BLaER1 treated with 17β-estradiol and CSF1 and Interleukin-3, amounts not matched to agents 10 nM and 100 nM (cell line): ENCODE measurements around the gene PDE6A.

ENCODE experiments used
- H3K27ac ChIP-seq, 11 experiments: shearing (Covaris generic); formaldehyde crosslinking; 2 replicates each; pipeline ENCODE4 v1.8.1; 2022
- H3K27me3 ChIP-seq, 11 experiments: shearing (Covaris generic); formaldehyde crosslinking; 2 replicates each; pipeline ENCODE4 v1.8.1; 2022
- H3K36me3 ChIP-seq, 11 experiments: shearing (Covaris generic); formaldehyde crosslinking; 2 replicates each; pipeline ENCODE4 v1.8.1; 2022
- H3K4me1 ChIP-seq, 10 experiments: shearing (Covaris generic); formaldehyde crosslinking; 2 replicates each; pipeline ENCODE4 v1.8.1; 2022
- H3K4me2 ChIP-seq, 11 experiments: shearing (Covaris generic); formaldehyde crosslinking; 2 replicates each; pipeline ENCODE4 v1.8.1; 2022
- H3K4me3 ChIP-seq, 10 experiments: shearing (Covaris generic); formaldehyde crosslinking; 2 replicates each; pipeline ENCODE4 v1.8.1; 2022
- H3K9ac ChIP-seq, 11 experiments: shearing (Covaris generic); formaldehyde crosslinking; 2 replicates each; pipeline ENCODE4 v1.8.1; 2022
- H3K9me3 ChIP-seq, 11 experiments: shearing (Covaris generic); formaldehyde crosslinking; replicated peaks in 1 of 11; 2 replicates each; pipeline ENCODE4 v1.8.1; 2022
- H4K20me1 ChIP-seq, 11 experiments: shearing (Covaris generic); formaldehyde crosslinking; 2 replicates each; pipeline ENCODE4 v1.8.1; 2022
- Cebpa-rat ChIP-seq, 11 experiments: shearing (Covaris generic); IDR thresholded peaks; 2 replicates each; pipeline ENCODE4 v1.8.1; 2022

Gene PDE6A

DNA sequence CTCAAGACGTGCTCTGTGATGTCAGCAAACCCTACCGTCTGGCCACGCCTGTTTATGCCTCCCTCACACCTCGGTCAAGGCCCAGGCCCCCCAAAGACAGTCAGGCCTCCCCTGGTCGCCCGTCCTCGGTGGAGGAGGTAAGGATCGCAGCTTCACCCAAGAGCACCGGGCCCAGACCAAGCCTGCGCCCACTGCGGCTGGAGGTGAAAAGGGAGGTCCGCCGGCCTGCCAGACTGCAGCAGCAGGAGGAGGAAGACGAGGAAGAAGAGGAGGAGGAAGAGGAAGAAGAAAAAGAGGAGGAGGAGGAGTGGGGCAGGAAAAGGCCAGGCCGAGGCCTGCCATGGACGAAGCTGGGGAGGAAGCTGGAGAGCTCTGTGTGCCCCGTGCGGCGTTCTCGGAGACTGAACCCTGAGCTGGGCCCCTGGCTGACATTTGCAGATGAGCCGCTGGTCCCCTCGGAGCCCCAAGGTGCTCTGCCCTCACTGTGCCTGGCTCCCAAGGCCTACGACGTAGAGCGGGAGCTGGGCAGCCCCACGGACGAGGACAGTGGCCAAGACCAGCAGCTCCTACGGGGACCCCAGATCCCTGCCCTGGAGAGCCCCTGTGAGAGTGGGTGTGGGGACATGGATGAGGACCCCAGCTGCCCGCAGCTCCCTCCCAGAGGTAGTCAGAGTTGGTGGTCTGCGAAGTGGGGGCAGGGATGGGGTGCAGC is 111.3 kb downstream of the PDE6A start:
- H3K36me3 ChIP-seq = peaks cover 51 to 92% (median 79%) of the 10 kb centered on the region in 11 experiments
- no peak for TF ChIP-seq Cebpa-rat (IDR thresholded peaks at IDR 0.05)
- H3K9ac ChIP-seq = no peak overlapping the region

GRCh38 chr5:149832636-149833035 is 112.0 kb downstream of the PDE6A start:
- Histone ChIP-seq H3K27me3 (no peaks in the 10 kb centered on the region), H3K4me3 (no peak overlapping the region), H3K9ac (no peak overlapping the region), H4K20me1 (peaks cover 0 to 84% (median 16%) of the 10 kb centered on the region in 11 experiments; a peak in 12 of 22 replicates), H3K4me2 (no peak overlapping the region), H3K9me3 (no peaks in the 10 kb centered on the region), H3K27ac (no peak overlapping the region), H3K4me1 (peaks cover 0 to 29% (median 13%) of the 10 kb centered on the region in 10 experiments; a peak in 10 of 20 replicates), H3K36me3 (peaks cover 57 to 95% (median 81%) of the 10 kb centered on the region in 11 experiments)
- no peak for TF ChIP-seq Cebpa-rat (IDR thresholded peaks at IDR 0.05)

More for the DNA sequence above, 111.3 kb downstream of the PDE6A start:
- Histone ChIP-seq H3K9me3 (no peaks in the 10 kb centered on the region), H3K27ac (no peak overlapping the region), H3K4me1 (peaks cover 0 to 26% (median 13%) of the 10 kb centered on the region in 10 experiments; a peak in 10 of 20 replicates), H3K27me3 (no peaks in the 10 kb centered on the region), H4K20me1 (peaks cover 0 to 81% (median 13%) of the 10 kb centered on the region in 11 experiments; a peak in 12 of 22 replicates), H3K4me3 (no peak overlapping the region), H3K4me2 (no peak overlapping the region)

DNA sequence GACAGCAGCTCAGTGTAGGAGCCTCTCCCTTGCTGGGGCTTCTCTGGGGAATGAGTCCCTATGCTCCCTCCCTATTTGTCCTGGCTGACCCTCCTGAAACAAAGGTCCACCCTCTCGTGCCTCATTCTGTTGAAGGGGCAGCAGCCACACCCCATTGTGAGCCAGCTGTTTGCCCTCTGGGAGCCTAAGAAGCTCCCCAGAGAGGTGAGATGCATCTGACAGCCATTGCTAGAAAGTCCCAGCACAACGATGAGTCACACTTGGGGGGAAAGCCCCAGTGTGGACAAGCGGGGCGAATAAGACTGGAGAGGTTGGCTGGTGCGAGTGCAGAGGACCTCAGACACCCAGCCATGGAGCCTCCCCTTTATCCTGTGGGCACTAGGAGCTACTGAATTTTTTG is 113.1 kb downstream of the PDE6A start:
- Histone ChIP-seq H3K4me2 (peak overlapping the region in 3 of 11 experiments; percentile 2 to 5 (median 2); a peak in 1 of 22 replicates), H3K4me1 (peaks cover 0 to 24% (median 10%) of the 10 kb centered on the region in 10 experiments; a peak in 10 of 20 replicates), H3K4me3 (no peak overlapping the region), H3K9me3 (no peaks in the 10 kb centered on the region), H3K9ac (peak overlapping the region in 5 of 11 experiments; percentile 5 to 46 (median 11); a peak in 3 of 22 replicates), H4K20me1 (peaks cover 0 to 82% (median 19%) of the 10 kb centered on the region in 11 experiments; a peak in 12 of 22 replicates), H3K27ac (no peak overlapping the region), H3K36me3 (peaks cover 60 to 95% (median 84%) of the 10 kb centered on the region in 11 experiments), H3K27me3 (no peaks in the 10 kb centered on the region)
- no peak for TF ChIP-seq Cebpa-rat (IDR thresholded peaks at IDR 0.05)

- Histone ChIP-seq H3K27ac (no peak overlapping the region), H3K9ac (peak overlapping the region in 5 of 11 experiments; percentile 5 to 46 (median 12); a peak in 3 of 22 replicates)
- TF ChIP-seq Cebpa-rat (IDR thresholded peaks at IDR 0.05) = no peak
Observed at GRCh38 chr5:149830579-149830978, 114.0 kb downstream of the PDE6A start.

GRCh38 chr5:149829954-149830353 is 114.6 kb downstream of the PDE6A start:
- no peak for TF ChIP-seq Cebpa-rat (IDR thresholded peaks at IDR 0.05)
- H4K20me1 ChIP-seq = peaks cover 0 to 84% (median 20%) of the 10 kb centered on the region in 11 experiments; a peak in 12 of 22 replicates
- H3K36me3 ChIP-seq = peaks cover 54 to 95% (median 84%) of the 10 kb centered on the region in 11 experiments
- no peak overlapping the region for H3K9ac ChIP-seq
- no peak overlapping the region for H3K4me2 ChIP-seq
- H3K27me3 ChIP-seq = no peaks in the 10 kb centered on the region
- peaks cover 0 to 21% (median 8%) of the 10 kb centered on the region in 10 experiments; a peak in 10 of 20 replicates for H3K4me1 ChIP-seq
- H3K4me3 ChIP-seq = no peak overlapping the region
- no peaks in the 10 kb centered on the region for H3K9me3 ChIP-seq
- no peak overlapping the region for H3K27ac ChIP-seq

More at GRCh38 chr5:149830579-149830978, 114.0 kb downstream of the PDE6A start:
- Histone ChIP-seq H3K36me3 (peaks cover 59 to 95% (median 84%) of the 10 kb centered on the region in 11 experiments), H3K4me1 (peaks cover 0 to 21% (median 8%) of the 10 kb centered on the region in 10 experiments; a peak in 10 of 20 replicates), H3K9me3 (no peaks in the 10 kb centered on the region), H3K4me3 (no peak overlapping the region), H3K4me2 (no peak overlapping the region), H4K20me1 (peaks cover 0 to 84% (median 19%) of the 10 kb centered on the region in 11 experiments; a peak in 12 of 22 replicates), H3K27me3 (no peaks in the 10 kb centered on the region)

DNA sequence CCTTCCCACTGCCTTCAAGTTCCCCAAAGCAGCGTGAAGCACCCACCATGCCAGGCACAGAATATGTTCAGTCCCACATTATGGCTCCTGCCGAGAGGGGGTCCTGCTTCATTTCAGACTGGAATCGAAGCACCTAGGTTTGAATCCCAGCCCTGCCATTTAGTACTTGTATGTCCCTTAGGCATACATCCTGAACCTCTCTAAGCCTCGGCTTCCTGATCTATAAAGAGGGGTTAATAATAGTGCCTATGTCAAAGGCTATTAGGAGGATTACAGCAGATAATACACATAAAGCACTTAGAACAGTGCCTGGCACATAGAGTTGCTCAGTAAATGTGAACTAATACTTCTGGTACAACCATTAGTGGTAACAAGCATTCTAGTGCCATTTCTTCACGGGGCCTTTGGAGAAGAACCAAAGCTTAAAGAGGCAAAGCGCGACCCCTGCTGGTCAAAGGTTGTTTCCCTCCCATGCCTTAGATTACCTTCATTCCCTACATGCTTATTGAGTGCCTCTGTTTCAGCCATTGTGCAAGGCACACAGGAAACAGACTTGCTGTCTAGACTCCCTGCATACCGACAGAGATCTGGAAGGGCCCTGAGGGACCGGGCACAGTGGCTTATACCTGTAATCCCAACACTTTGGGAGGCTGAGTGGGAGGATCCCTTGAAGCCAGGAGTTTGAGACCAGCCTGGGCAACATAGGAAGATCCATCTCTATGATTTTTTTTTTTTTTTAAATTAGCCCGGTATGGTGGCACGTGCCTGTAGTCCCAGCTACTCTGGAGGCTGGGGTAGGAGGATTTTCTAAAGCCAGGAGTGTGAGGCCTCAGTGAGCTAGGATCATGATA is 116.2 kb downstream of the PDE6A start:
- Histone ChIP-seq H3K4me3 (no peak overlapping the region), H4K20me1 (peaks cover 0 to 84% (median 28%) of the 10 kb centered on the region in 11 experiments; a peak in 14 of 22 replicates), H3K4me2 (no peak overlapping the region), H3K9ac (peak overlapping the region in 4 of 11 experiments; percentile 6 to 20 (median 12); a peak in 6 of 22 replicates), H3K27ac (peak overlapping the region in 9 of 11 experiments; percentile 11 to 62 (median 32); a peak in 13 of 22 replicates), H3K27me3 (no peaks in the 10 kb centered on the region), H3K9me3 (no peaks in the 10 kb centered on the region), H3K36me3 (peaks cover 49 to 95% (median 87%) of the 10 kb centered on the region in 11 experiments), H3K4me1 (peaks cover 3 to 26% (median 12%) of the 10 kb centered on the region in 10 experiments; a peak in 19 of 20 replicates)
- no peak for TF ChIP-seq Cebpa-rat (IDR thresholded peaks at IDR 0.05)

DNA sequence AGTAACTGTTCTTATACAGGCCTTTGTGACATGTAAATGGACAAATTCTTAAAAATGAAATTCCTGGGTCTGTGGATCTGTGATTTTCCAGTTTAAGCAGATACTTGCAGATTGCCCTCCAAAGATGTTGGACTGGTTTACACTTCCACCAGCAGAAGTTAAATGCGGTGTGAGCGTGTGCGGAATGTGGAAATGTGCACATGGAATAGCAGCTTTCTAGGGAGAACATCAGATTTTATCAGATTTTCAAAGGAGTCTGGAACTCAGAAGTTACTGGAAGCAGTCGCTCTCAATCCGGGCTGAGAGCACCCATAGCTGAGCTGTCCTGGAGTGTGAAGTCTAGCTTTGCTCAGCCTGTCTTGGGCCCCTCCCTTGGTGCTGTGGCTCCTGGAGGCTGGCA is 117.0 kb downstream of the PDE6A start:
- Histone ChIP-seq H3K4me2 (no peak overlapping the region), H3K4me3 (no peak overlapping the region), H3K9ac (no peak overlapping the region), H3K36me3 (peaks cover 47 to 95% (median 85%) of the 10 kb centered on the region in 11 experiments), H3K27ac (0 out of 22 replicates have a peak overlapping the region, but pooled peaks of 1 of the 11 experiments have one; percentile 22), H3K27me3 (no peaks in the 10 kb centered on the region), H3K4me1 (peaks cover 10 to 35% (median 20%) of the 10 kb centered on the region in 10 experiments; a peak in 19 of 20 replicates), H4K20me1 (peaks cover 0 to 84% (median 31%) of the 10 kb centered on the region in 11 experiments; a peak in 16 of 22 replicates), H3K9me3 (no peaks in the 10 kb centered on the region)
- no peak for TF ChIP-seq Cebpa-rat (IDR thresholded peaks at IDR 0.05)

GRCh38 chr5:149827086-149827485 is 117.5 kb downstream of the PDE6A start:
- peaks cover 10 to 37% (median 22%) of the 10 kb centered on the region in 10 experiments; a peak in 19 of 20 replicates for H3K4me1 ChIP-seq
- peaks cover 47 to 95% (median 85%) of the 10 kb centered on the region in 11 experiments for H3K36me3 ChIP-seq
- H4K20me1 ChIP-seq = peaks cover 0 to 84% (median 31%) of the 10 kb centered on the region in 11 experiments; a peak in 16 of 22 replicates
- H3K4me3 ChIP-seq = no peak overlapping the region
- H3K27ac ChIP-seq = no peak overlapping the region
- no peak overlapping the region for H3K9ac ChIP-seq
- no peak overlapping the region for H3K4me2 ChIP-seq
- no peaks in the 10 kb centered on the region for H3K9me3 ChIP-seq
- no peaks in the 10 kb centered on the region for H3K27me3 ChIP-seq
- no peak for TF ChIP-seq Cebpa-rat (IDR thresholded peaks at IDR 0.05)
